HTERT RPE-1 (cell line): ENCODE data around the gene ZNF462.

Source experiments
- in situ Hi-C: fragments of 300-500 bp; cut with MboI; formaldehyde crosslinking; loops from 4 replicates; pipeline ENCODE4 v1.14.3; 2020; ENCODE audit warnings: low sequenced_read_pairs

The ZNF462 gene

GRCh38 chr9:106922026-106922425 is 59.1 kb downstream of the ZNF462 start:
- in situ Hi-C loops: no loop called here

- in situ Hi-C loops: no loop called here
Observed at GRCh38 chr9:106925392-106925791, 62.4 kb downstream of the ZNF462 start.

- in situ Hi-C loops: no loop called here
Observed at GRCh38 chr9:106927916-106928315, 65.0 kb downstream of the ZNF462 start.

DNA sequence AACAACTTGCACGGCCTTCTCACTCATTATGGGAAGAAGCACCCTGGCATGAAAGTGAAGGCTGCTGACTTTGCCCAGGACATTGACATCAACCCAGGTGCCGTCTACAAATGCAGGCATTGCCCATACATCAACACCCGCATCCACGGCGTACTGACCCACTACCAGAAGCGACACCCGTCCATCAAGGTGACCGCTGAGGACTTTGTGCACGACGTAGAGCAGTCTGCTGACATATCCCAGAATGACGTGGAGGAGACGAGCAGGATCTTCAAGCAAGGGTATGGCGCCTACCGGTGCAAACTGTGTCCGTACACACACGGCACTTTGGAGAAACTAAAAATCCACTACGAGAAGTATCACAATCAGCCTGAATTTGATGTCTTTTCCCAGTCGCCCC is 65.4 kb downstream of the ZNF462 start:
- in situ Hi-C loops: no loop called here

GRCh38 chr9:106929471-106930177 is 66.7 kb downstream of the ZNF462 start:
- in situ Hi-C loops: no loop called here

DNA sequence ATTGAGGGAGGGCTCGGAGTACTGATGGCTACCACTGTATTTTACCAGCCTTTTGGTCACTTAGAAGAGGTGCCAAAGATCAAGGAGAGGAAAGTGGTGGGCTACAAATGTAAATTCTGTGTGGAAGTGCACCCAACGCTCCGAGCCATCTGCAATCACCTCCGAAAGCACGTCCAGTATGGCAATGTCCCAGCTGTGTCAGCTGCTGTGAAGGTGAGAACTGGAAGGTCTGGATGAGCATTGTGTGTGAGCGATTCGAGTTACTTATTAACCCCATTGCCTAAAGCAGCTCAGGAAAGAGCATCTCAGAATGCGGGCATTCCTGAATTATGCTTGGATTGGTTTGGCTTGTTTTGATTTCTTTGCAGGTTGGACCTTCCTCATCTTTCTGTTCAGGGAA is 67.5 kb downstream of the ZNF462 start:
- in situ Hi-C loops: no loop called here

DNA sequence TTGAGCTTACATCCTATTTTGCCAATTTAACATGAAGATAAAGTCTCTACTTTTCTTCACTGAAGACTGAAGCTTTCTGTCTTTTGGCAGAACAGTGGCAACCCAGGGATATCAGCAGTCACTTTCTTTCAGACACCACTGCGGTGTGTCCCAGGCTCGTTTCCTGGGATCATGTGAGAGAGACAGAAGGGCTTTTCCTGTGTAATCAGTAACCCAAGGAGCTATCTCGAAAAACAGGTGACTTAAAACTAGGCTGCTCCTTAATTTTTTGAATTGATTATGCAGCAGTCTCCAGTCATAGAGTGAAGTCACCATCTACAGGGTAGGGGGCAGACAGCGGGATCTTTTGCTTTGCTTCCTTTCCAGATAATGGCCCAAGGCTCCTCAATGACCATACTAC is 68.5 kb downstream of the ZNF462 start:
- in situ Hi-C loops: no loop called here

DNA sequence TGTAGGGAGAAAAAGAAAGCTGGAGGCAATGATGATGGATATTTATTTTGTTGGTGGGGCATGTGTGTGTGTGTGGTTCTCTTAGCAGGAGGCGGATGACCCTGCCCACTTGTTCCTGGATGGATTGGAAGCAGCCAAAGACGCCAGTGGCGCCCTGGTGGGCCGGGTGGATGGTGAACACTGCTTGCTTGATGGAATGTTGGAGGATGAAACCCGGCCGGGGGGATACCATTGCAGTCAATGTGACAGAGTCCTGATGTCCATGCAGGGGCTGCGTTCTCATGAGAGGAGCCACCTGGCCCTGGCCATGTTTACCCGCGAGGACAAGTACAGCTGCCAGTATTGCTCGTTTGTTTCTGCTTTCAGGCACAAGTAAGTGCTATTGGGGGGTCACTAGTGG is 69.2 kb downstream of the ZNF462 start:
- in situ Hi-C loops: no loop called here

DNA sequence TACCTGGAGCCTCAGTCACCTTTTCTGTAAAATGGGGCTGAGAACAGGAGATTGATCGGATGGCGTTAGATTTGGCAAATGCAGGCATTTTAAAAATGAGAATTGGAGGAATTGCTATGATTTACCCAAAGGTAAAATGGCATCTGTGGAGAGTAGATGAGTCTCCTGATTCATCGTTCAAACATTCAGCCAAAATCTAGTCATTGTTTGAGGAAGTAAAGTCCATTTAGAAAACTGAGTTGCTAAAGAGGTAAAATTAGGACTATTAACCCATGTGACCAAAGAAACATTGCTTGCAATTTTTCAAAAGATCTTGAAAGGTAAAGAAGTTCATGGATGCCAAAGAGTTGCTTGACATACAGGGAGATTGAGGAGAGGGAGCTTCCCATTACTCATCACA is 69.7 kb downstream of the ZNF462 start:
- in situ Hi-C loops: no loop called here

DNA sequence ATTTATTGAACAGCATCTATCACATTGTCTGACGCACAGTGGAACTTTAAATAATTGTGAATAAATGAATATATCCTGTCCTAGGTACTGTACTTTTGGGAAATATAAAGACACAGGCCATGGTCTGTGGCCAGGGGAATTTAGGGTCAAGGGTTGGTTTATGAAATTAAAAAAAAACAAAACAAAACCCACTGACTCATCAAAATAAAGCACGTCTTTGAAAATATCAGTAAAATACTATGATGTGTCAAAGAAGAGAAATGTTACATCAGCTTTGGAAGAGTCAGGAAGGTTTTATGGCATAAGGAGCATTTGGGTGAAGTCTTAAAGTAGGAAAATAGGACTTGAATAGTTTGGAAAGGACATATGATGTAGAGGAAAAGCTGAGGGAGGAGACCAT is 70.5 kb downstream of the ZNF462 start:
- in situ Hi-C loops: no loop called here

DNA sequence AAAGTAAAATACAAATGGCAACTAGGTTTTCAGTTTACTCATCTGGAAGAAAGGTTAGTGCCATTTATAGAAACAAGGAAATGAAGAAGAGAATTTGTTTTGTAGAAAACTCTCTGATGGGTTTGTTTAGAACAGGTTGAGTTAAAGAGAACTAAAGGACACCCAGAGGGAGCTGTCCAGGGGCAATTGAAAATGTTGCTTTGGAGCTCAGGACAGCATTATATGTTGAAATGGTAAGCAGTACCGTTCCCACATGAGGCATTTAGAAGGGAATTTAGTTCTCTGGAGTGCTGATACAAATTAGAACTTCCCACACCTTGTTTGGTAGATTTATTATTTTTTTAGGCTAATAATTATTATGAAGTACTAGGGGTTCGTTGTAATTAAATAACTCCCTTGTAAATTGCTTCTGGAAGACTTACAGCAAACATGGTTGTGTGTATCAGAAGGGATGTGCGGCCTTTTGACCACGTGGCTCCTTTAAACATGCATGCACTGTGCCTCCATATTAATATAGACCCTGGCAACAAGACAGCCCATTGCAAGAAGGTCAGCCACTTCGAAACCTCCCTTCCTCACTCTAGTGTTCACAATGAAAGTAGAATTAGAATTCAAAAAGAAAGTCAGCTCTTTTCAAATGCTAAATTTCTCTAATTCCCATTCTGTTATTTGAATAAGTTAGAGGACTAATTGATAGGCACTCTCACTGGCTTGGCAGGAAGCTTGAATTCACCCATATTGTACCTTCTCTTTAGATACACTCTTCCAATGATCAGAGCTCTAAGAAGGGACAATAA is 71.7 kb downstream of the ZNF462 start:
- in situ Hi-C loops: no loop called here

DNA sequence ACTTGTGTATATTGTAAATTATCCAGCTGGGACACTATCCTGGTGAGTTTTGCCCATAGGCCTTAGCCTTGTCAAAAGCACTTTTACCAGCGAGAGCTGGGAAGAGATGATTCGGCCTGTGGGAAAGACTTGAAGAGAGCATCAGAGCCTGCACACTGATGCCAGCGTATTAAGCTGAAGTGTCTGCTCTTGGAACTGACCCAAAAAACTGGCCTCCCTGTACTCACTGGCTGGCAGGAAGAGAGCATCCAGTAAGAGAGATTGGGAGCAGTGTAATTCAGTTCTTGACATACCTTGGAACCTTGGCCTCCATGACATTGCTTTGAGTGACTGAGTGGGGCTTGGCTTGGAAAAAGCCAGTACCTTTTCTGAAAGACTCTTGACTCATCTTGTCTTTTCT is 73.7 kb downstream of the ZNF462 start:
- in situ Hi-C loops: no loop called here

DNA sequence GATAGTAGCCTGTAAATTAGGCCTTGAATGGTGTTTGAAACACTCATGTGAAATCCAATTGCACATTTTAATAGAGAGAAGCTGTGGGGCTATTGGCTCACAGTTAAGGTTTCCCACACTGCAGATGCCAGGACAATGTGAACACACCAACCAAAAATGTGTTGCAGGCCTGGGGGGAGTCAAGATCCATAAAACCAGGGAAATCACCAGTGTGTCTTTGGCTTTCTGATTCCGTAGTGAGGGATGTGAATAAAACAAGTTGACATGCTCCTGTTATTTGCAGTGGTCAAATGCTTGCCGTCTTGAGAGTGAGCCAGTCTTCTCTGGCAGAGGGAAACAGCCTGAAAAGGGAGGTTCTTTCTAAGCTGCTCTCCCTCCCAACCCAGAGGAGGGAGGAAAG is 79.0 kb downstream of the ZNF462 start:
- in situ Hi-C loops: no loop called here

DNA sequence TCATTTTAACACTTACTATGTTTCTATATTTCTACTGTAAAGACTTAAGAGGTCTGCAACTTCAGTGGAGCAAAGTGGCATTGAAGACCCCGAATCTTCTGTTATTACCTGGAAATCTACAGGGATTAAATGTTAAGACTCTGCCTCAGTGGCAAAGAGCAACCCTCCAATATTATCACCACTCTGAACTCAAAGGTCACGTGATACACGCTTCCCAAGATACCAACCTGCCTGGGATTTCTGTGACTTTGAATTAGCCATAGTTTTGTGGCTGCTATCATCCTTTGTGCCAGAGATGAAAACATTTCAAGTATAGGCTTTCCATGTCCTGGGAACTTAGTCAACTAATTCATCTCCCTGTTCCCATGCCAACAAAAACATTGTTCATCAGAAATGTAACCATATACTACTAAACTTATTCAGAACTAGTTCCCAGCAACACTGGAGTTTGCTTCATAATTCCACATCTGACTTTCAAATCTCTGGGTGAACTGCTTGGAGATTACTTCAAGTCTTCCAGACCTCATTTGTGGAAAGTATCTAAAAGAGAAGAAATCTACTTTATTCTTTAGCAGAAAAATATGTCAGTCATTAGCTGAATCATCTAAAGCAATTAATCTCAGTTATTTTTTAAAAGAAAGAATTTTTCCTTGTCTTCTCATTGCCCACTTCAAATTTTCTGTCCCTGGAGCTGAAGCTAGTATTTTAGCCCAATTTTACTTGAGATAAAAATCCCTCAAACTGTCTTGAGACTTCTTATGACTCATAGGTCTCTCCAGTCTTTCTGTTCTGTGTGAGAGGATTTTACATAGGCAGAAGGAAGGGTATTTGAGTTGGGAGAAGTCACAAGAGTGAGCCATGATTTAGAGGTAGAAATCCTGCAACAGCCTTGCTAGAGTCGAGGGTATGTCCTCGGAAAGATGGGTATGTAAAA is 83.0 kb downstream of the ZNF462 start:
- in situ Hi-C loops: no loop called here

GRCh38 chr9:106947106-106947900 is 84.3 kb downstream of the ZNF462 start:
- in situ Hi-C loops: no loop called here

GRCh38 chr9:106953174-106953573 is 90.2 kb downstream of the ZNF462 start:
- in situ Hi-C loops: no loop called here

- in situ Hi-C loops: no loop called here
Observed at GRCh38 chr9:106954558-106954957, 91.6 kb downstream of the ZNF462 start.

- in situ Hi-C loops: no loop called here
Observed at GRCh38 chr9:106954974-106955850, 92.2 kb downstream of the ZNF462 start.

DNA sequence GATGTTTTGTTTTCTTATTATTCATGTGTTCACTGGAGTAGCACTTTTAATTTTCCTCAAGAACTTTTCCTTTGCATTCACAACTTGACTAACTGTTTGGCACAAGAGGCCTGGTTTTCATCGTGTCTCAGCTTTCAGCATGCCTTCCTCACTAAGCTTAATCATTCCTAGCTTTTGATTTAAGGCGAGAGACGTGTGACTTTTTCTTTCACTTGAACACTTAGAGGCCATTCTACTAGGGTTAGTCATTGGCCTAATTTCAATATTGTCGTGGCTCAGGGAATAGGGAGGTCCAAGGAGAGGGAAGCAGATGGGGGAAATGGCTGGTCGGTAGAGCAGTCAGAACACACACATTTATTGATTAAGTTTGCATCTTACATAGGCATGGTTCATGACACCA is 94.0 kb downstream of the ZNF462 start:
- in situ Hi-C loops: no loop called here
